ENCODE measurements around the gene CLSTN2.

Gene CLSTN2

DNA sequence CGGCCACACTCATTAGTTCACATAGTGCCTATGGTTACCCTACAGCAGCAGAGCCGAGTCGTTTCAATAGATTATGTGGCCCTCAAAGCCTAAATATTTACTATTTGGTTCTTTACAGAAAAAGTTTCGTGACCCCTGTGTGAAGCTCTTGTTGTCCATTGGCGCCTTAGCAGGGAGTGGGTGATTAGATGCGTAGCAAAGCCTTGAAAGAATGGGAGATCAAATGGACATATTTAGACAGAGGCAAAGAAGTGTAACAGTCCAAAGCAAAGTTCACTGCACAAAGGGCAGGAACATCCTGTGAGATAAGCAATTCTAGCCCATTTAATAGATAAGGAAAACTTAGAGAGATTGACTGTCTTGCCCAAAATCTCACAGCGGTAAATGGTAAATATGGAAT, 495.5 kb downstream of the CLSTN2 start:
- TF ChIP-seq TAF1 (IDR thresholded peaks at IDR 0.05; ENCODE audit: borderline replicate concordance, insufficient read depth, low read length) (no peak), POLR2AphosphoS5 (IDR thresholded peaks at IDR 0.05; ENCODE audit: low read depth, low read length) (no peak), SIN3A (IDR thresholded peaks at IDR 0.05; ENCODE audit: borderline replicate concordance, insufficient read depth, low read length) (no peak), FOXP2 (optimal IDR thresholded peaks at IDR 0.05; ENCODE audit: borderline replicate concordance, extremely low read depth, extremely low read length, insufficient read depth) (no peak)
- TF ChIP-seq, protein P1, sequence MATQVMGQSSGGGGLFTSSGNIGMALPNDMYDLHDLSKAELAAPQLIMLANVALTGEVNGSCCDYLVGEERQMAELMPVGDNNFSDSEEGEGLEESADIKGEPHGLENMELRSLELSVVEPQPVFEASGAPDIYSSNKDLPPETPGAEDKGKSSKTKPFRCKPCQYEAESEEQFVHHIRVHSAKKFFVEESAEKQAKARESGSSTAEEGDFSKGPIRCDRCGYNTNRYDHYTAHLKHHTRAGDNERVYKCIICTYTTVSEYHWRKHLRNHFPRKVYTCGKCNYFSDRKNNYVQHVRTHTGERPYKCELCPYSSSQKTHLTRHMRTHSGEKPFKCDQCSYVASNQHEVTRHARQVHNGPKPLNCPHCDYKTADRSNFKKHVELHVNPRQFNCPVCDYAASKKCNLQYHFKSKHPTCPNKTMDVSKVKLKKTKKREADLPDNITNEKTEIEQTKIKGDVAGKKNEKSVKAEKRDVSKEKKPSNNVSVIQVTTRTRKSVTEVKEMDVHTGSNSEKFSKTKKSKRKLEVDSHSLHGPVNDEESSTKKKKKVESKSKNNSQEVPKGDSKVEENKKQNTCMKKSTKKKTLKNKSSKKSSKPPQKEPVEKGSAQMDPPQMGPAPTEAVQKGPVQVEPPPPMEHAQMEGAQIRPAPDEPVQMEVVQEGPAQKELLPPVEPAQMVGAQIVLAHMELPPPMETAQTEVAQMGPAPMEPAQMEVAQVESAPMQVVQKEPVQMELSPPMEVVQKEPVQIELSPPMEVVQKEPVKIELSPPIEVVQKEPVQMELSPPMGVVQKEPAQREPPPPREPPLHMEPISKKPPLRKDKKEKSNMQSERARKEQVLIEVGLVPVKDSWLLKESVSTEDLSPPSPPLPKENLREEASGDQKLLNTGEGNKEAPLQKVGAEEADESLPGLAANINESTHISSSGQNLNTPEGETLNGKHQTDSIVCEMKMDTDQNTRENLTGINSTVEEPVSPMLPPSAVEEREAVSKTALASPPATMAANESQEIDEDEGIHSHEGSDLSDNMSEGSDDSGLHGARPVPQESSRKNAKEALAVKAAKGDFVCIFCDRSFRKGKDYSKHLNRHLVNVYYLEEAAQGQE (IDR thresholded peaks at IDR 0.05; ENCODE audit: insufficient read depth in 1 of 2, low read depth in 2 of 2, low read length in 2 of 2), result no peak

GRCh38 chr3:140432229-140432669, 497.3 kb downstream of the CLSTN2 start:
- TF ChIP-seq POLR2AphosphoS5 (IDR thresholded peaks at IDR 0.05; ENCODE audit: low read depth, low read length), result no peak
- TF ChIP-seq, protein P1 (IDR thresholded peaks at IDR 0.05; ENCODE audit: insufficient read depth in 1 of 2, low read depth in 2 of 2, low read length in 2 of 2), result no peak
- no peak for TF ChIP-seq TAF1 (IDR thresholded peaks at IDR 0.05; ENCODE audit: borderline replicate concordance, insufficient read depth, low read length)
- no peak for TF ChIP-seq FOXP2 (optimal IDR thresholded peaks at IDR 0.05; ENCODE audit: borderline replicate concordance, extremely low read depth, extremely low read length, insufficient read depth)
- TF ChIP-seq SIN3A (IDR thresholded peaks at IDR 0.05; ENCODE audit: borderline replicate concordance, insufficient read depth, low read length), result no peak

GRCh38 chr3:140433431-140433830, 498.4 kb downstream of the CLSTN2 start:
- no peak for TF ChIP-seq POLR2AphosphoS5 (IDR thresholded peaks at IDR 0.05; ENCODE audit: low read depth, low read length)
- TF ChIP-seq, protein P1 (IDR thresholded peaks at IDR 0.05; ENCODE audit: insufficient read depth in 1 of 2, low read depth in 2 of 2, low read length in 2 of 2), result no peak
- no peak for TF ChIP-seq TAF1 (IDR thresholded peaks at IDR 0.05; ENCODE audit: borderline replicate concordance, insufficient read depth, low read length)
- TF ChIP-seq FOXP2 (optimal IDR thresholded peaks at IDR 0.05; ENCODE audit: borderline replicate concordance, extremely low read depth, extremely low read length, insufficient read depth), result no peak

DNA sequence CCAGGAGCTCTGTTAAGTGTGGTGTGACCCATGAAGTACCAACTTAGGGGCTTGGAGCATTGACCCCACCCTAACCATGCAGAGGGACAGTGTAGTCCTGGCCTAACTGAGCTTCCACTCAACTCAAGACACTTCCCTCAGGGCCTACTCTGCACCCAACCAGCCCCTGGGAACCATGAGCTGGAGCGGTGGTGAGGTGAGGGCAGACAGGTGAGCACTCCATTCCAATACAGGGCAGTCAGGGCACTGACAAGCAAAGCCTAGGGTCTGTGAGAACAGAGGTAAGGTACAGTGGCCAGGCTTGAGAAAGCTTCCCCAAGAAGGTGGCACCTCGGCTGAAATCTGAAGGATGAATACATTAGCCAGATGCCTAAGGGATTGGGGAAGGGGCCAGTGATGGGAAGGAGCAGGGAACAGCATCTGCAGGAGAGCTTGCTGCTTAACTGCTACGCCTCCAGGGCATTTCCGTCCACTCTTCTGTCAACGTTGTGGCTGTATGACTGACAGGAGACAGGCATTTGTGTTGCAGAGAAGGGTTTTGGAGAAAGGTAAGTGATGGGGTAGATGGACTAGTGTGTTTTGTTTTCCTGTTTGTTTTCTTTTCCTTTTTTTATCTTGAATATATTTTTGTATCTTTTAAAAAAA, 499.4 kb downstream of the CLSTN2 start:
- no peak for TF ChIP-seq FOXP2 (optimal IDR thresholded peaks at IDR 0.05; ENCODE audit: borderline replicate concordance, extremely low read depth, extremely low read length, insufficient read depth)
- no peak for TF ChIP-seq SIN3A (IDR thresholded peaks at IDR 0.05; ENCODE audit: borderline replicate concordance, insufficient read depth, low read length)
- TF ChIP-seq TAF1 (IDR thresholded peaks at IDR 0.05; ENCODE audit: borderline replicate concordance, insufficient read depth, low read length), result no peak
- no peak for TF ChIP-seq POLR2AphosphoS5 (IDR thresholded peaks at IDR 0.05; ENCODE audit: low read depth, low read length)
- TF ChIP-seq, protein P1 (IDR thresholded peaks at IDR 0.05; ENCODE audit: insufficient read depth in 1 of 2, low read depth in 2 of 2, low read length in 2 of 2), result no peak
